ENCODE measurements around the gene CLCN1.

DNA sequence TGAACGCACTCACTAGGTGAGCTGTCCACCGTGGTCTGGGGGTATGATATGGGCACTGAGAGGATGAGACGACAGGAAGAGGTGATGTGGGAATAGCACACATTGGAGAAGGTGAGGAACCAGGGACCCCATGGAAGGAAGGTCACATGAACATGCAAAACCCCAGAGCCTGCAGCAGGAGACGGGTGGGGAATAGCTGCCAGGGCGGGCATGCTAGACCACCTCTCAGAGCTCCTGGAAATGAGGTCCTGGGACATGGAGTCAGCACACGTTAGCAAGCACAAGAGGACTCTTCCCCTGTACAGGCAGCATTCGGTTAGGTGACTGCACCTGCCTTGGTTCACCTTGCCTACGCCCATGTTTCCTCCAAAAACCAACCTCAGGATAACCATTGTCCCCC is 38.5 kb downstream of the CLCN1 start:
- TF ChIP-seq, protein P1, sequence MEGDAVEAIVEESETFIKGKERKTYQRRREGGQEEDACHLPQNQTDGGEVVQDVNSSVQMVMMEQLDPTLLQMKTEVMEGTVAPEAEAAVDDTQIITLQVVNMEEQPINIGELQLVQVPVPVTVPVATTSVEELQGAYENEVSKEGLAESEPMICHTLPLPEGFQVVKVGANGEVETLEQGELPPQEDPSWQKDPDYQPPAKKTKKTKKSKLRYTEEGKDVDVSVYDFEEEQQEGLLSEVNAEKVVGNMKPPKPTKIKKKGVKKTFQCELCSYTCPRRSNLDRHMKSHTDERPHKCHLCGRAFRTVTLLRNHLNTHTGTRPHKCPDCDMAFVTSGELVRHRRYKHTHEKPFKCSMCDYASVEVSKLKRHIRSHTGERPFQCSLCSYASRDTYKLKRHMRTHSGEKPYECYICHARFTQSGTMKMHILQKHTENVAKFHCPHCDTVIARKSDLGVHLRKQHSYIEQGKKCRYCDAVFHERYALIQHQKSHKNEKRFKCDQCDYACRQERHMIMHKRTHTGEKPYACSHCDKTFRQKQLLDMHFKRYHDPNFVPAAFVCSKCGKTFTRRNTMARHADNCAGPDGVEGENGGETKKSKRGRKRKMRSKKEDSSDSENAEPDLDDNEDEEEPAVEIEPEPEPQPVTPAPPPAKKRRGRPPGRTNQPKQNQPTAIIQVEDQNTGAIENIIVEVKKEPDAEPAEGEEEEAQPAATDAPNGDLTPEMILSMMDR (conservative IDR thresholded peaks at IDR 0.05 in 1 of 2, IDR thresholded peaks at IDR 0.05 in 1 of 2; ENCODE audit: extremely low read depth in 1 of 2, insufficient read depth in 1 of 2, low read depth in 1 of 2, low read length in 2 of 2): no peak
- TF ChIP-seq EZH2 (IDR thresholded peaks at IDR 0.05; ENCODE audit: borderline replicate concordance, low read length): no peak

All from mammary epithelial cell (primary cell).